MM.1S (cell line): ENCODE data around the gene EDARADD.

Experiments used
- DNase-seq: peaks from one replicate; pipeline ENCODE4 v3.0.0-alpha.2; 2015
- H2AFZ ChIP-seq: fragments of 300-600 bp; sonication (generic); 2 replicates; pipeline ENCODE4 v1.6.0; 2016; ENCODE audit warnings: antibody characterized with exemption, low read length
- H3F3A ChIP-seq: fragments of 300-600 bp; sonication (generic); 2 replicates; pipeline ENCODE4 v1.6.1; 2016; ENCODE audit warnings: mild to moderate bottlenecking, antibody characterized with exemption, low read length, moderate library complexity, mixed read lengths; ENCODE audit not compliant: insufficient read depth
- H3K27ac ChIP-seq: fragments of 300-600 bp; sonication (generic); 2 replicates; pipeline ENCODE4 v1.5.1; 2016; ENCODE audit warnings: mild to moderate bottlenecking, low read length
- H3K27me3 ChIP-seq: fragments of 300-600 bp; sonication (generic); replicated peaks from 2 replicates; pipeline ENCODE4 v1.6.0; 2016; ENCODE audit warnings: low read length; ENCODE audit not compliant: insufficient read depth
- H3K36me3 ChIP-seq: fragments of 300-600 bp; sonication (generic); replicated peaks from 2 replicates; pipeline ENCODE4 v1.6.1; 2016; ENCODE audit warnings: mild to moderate bottlenecking, low read length, mixed read lengths; ENCODE audit not compliant: insufficient read depth
- H3K4me1 ChIP-seq: fragments of 300-600 bp; sonication (generic); 2 replicates; pipeline ENCODE4 v1.6.1; 2016; ENCODE audit warnings: low read length, mixed read lengths
- H3K4me2 ChIP-seq: fragments of 300-600 bp; sonication (generic); 2 replicates; pipeline ENCODE4 v1.6.0; 2016; ENCODE audit warnings: low read depth, low read length
- H3K4me3 ChIP-seq: fragments of 300-600 bp; sonication (generic); 2 replicates; pipeline ENCODE4 v1.5.1; 2016; ENCODE audit warnings: low read length, mixed read lengths
- H3K79me2 ChIP-seq: fragments of 300-600 bp; sonication (generic); 2 replicates; pipeline ENCODE4 v1.6.1; 2016; ENCODE audit warnings: mixed run types, low read length, mixed read lengths
- H3K9ac ChIP-seq: fragments of 300-600 bp; sonication (generic); 2 replicates; pipeline ENCODE4 v1.6.1; 2016; ENCODE audit warnings: low read length, mixed read lengths
- H3K9me2 ChIP-seq: fragments of 300-600 bp; sonication (generic); replicated peaks from 2 replicates; pipeline ENCODE4 v1.6.1; 2016; ENCODE audit warnings: mild to moderate bottlenecking, low read length, mixed read lengths; ENCODE audit not compliant: insufficient read depth
- H3K9me3 ChIP-seq: fragments of 300-600 bp; sonication (generic); replicated peaks from 2 replicates; pipeline ENCODE4 v1.6.1; 2016; ENCODE audit warnings: mild to moderate bottlenecking, low read length, mixed read lengths; ENCODE audit not compliant: insufficient read depth
- H4K20me1 ChIP-seq: fragments of 300-600 bp; sonication (generic); 2 replicates; pipeline ENCODE4 v1.6.1; 2016; ENCODE audit warnings: mild to moderate bottlenecking, low read length, moderate library complexity, mixed read lengths; ENCODE audit not compliant: insufficient read depth
- EZH2 ChIP-seq: fragments of 300-600 bp; sonication (generic); optimal IDR thresholded peaks from 2 replicates; pipeline ENCODE3; 2017; ENCODE audit warnings: low read depth, mild to moderate bottlenecking, antibody characterized with exemption, low read length, mixed read lengths
- EZH2phosphoT487 ChIP-seq: fragments of 300-600 bp; sonication (generic); IDR thresholded peaks from 2 replicates; pipeline ENCODE4 v1.6.1; 2018; ENCODE audit warnings: antibody characterized with exemption, low read length
- TF ChIP-seq, protein P1 (sequence below): fragments of 300-600 bp; sonication (generic); IDR thresholded peaks from 2 replicates; pipeline ENCODE4 v1.5.1; 2016; ENCODE audit warnings: antibody characterized with exemption, low read length, mixed read lengths

Gene EDARADD

DNA sequence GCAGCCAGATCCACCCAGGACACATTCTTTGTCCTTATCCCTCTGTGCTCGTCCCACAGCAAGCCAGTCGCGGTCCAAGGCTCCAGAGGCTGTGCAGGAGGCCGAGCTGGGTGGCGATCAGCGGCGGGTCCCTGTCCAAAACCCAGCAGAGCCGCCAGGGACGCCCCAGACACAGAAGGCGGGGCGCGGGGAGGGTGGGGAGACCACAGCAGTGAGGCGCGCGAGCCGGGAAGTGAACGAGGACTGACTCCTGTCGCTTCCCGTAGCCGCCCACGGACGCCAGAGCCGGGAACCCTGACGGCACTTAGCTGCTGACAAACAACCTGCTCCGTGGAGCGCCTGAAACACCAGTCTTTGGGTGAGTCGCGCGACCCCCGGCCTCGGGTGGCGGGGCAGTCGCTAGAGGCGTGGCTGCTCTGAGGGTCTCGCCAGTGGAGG lies 129.6 kb downstream of the EDARADD start, which contains the start of gene LGALS8:
Gene LGALS8 (plus strand): TSS at position 279 of the 438 bp plus-strand sequence. CDS start 2,089 bp downstream, outside the sequence.
- peaks cover 3% of the 10 kb centered on the region; the same call in 1 of the 2 replicates for H3K79me2 ChIP-seq
- no peaks in the 10 kb centered on the region for H3F3A ChIP-seq
- TF ChIP-seq EZH2phosphoT487 (no peak), EZH2 (no peak)
- TF ChIP-seq, protein P1, sequence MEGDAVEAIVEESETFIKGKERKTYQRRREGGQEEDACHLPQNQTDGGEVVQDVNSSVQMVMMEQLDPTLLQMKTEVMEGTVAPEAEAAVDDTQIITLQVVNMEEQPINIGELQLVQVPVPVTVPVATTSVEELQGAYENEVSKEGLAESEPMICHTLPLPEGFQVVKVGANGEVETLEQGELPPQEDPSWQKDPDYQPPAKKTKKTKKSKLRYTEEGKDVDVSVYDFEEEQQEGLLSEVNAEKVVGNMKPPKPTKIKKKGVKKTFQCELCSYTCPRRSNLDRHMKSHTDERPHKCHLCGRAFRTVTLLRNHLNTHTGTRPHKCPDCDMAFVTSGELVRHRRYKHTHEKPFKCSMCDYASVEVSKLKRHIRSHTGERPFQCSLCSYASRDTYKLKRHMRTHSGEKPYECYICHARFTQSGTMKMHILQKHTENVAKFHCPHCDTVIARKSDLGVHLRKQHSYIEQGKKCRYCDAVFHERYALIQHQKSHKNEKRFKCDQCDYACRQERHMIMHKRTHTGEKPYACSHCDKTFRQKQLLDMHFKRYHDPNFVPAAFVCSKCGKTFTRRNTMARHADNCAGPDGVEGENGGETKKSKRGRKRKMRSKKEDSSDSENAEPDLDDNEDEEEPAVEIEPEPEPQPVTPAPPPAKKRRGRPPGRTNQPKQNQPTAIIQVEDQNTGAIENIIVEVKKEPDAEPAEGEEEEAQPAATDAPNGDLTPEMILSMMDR, result no peak
- H3K4me1 ChIP-seq, result no peaks in the 10 kb centered on the region
- peak within 1 kb of the TSS; percentile 92 for H2AFZ ChIP-seq
- peak within 1 kb of the TSS; percentile 81 for H3K4me3 ChIP-seq
- H3K36me3 ChIP-seq, result no peaks in the 10 kb centered on the region
- no peaks in the 10 kb centered on the region for H3K9me2 ChIP-seq
- H4K20me1 ChIP-seq, result no peaks in the 10 kb centered on the region
- peak within 1 kb of the TSS; percentile 54 for H3K9ac ChIP-seq
- H3K4me2 ChIP-seq, result peak within 1 kb of the TSS; percentile 76
- H3K9me3 ChIP-seq, result no peaks in the 10 kb centered on the region
- no peaks in the 10 kb centered on the region; the same call in 1 of the 2 replicates for H3K27me3 ChIP-seq
- peak; percentile 51 for DNase-seq
- H3K27ac ChIP-seq, result peak within 1 kb of the TSS; percentile 1; the same call in 1 of the 2 replicates

DNA sequence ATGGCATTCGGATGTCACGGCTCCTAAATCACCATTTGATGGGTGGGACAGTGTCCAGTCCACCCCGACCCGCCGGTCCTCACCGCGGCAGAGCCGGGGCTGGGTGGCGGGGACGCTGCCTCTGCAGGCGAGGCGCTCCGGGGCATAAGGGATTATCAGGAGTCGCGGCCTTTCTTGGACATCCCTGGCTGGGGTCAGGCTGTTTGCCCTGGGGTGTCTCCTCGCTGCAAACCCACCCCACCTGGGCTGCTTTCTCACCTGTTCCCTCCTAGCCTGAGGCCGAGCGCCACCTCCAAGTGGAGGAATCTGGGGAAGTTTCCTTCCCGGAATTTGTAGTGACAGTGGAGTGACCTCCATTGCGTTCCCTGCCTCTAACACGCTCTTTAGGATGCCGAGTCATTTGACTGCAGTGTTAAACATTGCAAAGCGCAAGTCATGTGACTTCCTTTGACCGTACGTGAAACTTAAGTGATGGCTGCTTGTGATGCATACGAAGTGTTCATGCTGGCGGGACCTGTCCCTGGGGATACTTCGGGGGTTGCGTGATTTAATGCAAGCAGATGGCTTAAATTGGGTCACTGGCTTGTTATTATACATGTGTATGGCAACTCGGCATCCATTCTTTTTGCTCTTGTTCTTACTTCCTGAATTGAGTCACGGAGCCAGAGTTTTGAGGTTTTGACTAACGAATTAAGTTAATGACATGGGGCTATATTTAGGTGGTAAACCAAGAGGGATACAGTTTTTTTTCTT lies 130.2 kb downstream of the EDARADD start:
- Histone ChIP-seq H4K20me1 (no peaks in the 10 kb centered on the region), H3F3A (no peaks in the 10 kb centered on the region), H3K9ac (peak overlapping the region; percentile 54), H3K4me1 (no peaks in the 10 kb centered on the region), H3K4me3 (peak overlapping the region; percentile 81), H3K79me2 (peaks cover 3% of the 10 kb centered on the region; the same call in 1 of the 2 replicates), H3K9me3 (no peaks in the 10 kb centered on the region), H3K4me2 (peak overlapping the region; percentile 76), H3K27ac (peak overlapping the region; percentile 1; the same call in 1 of the 2 replicates), H3K9me2 (no peaks in the 10 kb centered on the region), H2AFZ (peak overlapping the region; percentile 92), H3K36me3 (no peaks in the 10 kb centered on the region), H3K27me3 (no peaks in the 10 kb centered on the region; the same call in 1 of the 2 replicates)
- peak; percentile 74 for DNase-seq
- TF ChIP-seq EZH2phosphoT487 (no peak), EZH2 (no peak)
- TF ChIP-seq, protein P1, result no peak

DNA sequence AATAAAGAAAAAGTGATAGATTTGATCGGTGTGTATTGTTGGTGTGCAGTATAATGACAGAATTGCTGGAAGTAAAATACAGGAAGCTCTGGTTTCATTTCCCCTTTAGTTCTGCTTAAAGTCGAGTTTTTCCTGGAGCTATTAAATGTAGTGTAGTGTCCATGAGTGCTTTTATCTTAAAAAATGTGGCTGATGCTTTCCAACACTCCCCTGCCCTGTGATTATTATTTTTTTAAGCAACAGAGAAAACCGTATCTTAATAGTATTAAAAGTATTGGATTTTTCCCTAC lies 130.8 kb downstream of the EDARADD start:
- Histone ChIP-seq H3K9ac (peak overlapping the region; percentile 54; the same call in 1 of the 2 replicates), H3F3A (no peaks in the 10 kb centered on the region), H2AFZ (peak overlapping the region; percentile 92), H3K79me2 (peaks cover 3% of the 10 kb centered on the region; the same call in 1 of the 2 replicates), H3K9me3 (no peaks in the 10 kb centered on the region), H3K4me2 (peak overlapping the region; percentile 76), H3K27me3 (no peaks in the 10 kb centered on the region), H3K4me1 (no peaks in the 10 kb centered on the region), H4K20me1 (no peaks in the 10 kb centered on the region), H3K4me3 (peak overlapping the region; percentile 81), H3K27ac (no peak overlapping the region), H3K36me3 (no peaks in the 10 kb centered on the region), H3K9me2 (no peaks in the 10 kb centered on the region)
- DNase-seq, result no peak
- TF ChIP-seq EZH2phosphoT487 (no peak), EZH2 (no peak)
- TF ChIP-seq, protein P1, result no peak
